GM21526 (cell line): ENCODE data around the gene SLC10A7.

ENCODE experiments used
- ATAC-seq: cut with Tn5 transposase; IDR thresholded peaks from one replicate; pipeline ENCODE4 v1.9.1; 2021; ENCODE audit warnings: moderate library complexity; ENCODE audit not compliant: unreplicated experiment, low FRiP score

The SLC10A7 gene, protein sequence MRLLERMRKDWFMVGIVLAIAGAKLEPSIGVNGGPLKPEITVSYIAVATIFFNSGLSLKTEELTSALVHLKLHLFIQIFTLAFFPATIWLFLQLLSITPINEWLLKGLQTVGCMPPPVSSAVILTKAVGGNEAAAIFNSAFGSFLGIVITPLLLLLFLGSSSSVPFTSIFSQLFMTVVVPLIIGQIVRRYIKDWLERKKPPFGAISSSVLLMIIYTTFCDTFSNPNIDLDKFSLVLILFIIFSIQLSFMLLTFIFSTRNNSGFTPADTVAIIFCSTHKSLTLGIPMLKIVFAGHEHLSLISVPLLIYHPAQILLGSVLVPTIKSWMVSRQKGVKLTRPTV

DNA sequence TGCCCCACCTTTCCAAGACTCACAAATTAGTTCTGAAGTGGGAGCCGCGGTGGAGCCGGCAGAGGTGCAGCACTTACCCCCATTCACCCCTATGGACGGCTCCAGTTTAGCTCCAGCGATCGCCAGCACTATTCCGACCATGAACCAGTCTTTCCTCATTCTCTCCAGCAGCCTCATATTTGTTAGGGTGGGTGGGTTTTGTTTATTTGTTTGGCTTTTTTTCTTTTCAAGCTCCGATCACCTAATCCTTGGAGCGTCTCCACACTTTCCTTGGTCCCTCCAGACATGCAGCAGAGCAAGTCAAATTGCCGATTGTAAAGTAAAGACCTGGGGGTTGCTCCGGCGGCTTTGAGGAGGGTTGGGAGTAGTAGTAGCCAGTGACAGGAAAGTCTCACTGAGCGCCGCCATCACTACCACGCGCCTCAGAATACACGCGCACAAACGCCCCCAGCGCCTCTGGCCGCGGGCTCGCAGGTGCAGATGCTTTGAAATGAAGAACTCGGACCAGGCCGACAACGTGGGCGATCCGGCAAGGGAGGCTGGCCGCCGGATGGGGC, at the start of gene SLC10A7:
TSS of gene SLC10A7 (minus strand) at position 400 of the 557 bp plus-strand sequence. CDS start at position 177, 223 bp downstream.
- peak; percentile 84 for ATAC-seq

DNA sequence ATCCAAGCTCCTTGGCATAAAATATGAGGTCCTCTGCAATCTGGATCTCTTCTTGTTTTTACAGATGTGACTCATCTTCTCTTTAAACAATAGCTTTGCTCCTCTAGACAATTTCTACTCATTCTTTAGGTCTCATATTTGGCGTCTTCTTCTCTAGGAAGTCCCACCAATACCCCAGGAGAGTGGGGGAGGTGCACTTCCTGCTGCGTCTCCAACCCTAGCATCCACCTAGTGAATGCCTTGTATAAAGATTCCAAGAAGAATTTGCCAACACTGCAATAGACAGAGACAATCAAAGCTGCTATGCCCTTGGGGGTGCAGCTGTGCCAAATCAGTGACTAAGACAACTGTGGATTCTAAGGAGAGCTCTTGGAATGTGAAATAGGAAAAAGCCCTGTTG, 45.7 kb upstream of the SLC10A7 start:
- ATAC-seq, result no peak

DNA sequence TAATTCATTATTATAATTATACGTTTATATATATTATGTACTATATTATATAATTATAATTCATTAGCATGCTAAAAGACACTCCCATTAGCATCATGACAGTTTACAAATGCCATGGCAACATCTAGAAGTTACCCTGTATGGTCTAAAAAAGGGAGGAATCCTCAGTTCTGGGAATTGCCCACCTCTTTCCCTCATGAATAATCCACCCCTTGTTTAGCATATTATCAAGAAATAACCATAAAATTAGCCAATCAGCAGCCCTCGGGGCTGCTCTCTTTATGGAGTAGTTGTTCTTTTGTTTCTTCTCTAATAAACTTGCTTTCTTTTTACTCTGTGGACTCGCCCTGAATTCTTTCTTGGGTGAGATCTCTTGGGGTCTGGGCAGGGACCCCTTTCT, 42.8 kb upstream of the SLC10A7 start:
- ATAC-seq, result no peak

DNA sequence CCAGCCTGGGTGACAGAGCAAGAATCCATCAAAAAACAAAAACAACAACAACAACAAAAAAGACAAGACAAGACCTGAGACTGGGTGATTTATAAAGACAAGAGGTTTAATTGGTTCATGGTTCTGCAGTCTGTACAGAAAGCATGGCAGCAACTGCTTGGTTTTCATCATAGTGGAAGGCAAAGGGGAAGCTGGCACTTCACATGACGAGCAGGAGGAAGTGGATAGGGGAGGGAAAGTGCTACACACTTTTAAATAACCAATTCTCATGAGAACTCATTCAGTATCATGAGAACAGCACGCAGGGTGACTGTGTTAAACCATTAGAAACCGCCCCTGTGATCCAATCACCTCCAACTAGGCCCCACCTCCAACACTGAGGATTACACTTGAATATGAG, 28.4 kb upstream of the SLC10A7 start:
- no peak for ATAC-seq

DNA sequence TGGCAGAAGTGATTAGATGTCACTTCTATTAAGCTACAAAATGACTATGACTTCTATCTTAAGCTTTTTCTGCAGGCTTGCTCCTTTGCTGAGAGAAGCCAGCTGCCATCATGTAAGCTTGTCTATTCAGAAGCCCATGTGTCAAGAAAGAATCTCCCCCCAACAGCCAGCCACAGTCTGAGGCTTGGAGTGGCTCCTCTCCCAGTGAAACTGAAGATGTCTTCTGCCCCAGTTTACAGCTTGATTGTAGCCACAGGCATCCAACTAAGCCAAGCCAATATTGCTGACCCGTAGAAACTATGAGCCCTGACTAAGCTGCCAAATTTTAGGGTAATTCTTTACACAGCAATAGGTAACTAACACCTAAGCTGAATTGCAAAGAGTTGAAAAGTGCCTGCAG, 26.7 kb upstream of the SLC10A7 start:
- ATAC-seq, result no peak

DNA sequence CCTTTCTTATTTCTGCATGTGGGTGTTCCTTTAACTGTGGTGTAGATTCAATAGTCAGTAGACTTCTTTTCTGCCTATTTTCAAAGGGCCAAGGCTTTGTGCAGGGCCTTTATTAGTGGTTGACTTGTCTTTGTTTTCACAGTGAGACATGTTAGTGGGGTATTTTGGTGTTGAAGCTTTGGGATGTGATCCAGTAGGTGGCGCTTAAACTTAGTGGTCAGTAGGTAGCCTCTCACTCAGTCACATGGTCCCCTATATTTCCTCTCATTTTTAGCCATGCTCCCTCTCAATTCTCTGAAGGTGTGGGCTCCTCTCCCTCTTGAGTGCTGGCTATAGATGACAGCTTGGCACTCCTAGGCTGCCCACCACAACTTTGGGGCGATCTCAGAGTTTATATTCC, 23.4 kb upstream of the SLC10A7 start:
- ATAC-seq, result peak; percentile 70

DNA sequence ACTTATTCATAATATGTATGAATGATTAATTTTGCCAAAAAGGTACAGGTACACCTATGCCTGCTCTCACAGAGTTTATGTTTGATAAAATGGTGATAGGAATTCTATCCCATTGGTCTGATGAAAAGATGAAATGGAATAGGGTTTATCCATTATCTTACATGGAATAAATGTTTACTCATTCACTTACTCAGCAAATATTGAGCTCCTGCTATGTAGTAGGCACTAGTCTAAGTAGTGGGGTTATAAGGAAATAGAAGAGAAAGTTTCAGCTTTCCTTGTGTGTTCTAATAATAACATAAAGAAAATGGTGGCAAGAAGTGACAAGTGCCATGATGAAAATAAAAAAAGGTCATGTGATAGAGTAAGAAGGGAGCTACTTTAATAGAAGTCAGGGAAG, 12.4 kb upstream of the SLC10A7 start:
- ATAC-seq, result no peak

DNA sequence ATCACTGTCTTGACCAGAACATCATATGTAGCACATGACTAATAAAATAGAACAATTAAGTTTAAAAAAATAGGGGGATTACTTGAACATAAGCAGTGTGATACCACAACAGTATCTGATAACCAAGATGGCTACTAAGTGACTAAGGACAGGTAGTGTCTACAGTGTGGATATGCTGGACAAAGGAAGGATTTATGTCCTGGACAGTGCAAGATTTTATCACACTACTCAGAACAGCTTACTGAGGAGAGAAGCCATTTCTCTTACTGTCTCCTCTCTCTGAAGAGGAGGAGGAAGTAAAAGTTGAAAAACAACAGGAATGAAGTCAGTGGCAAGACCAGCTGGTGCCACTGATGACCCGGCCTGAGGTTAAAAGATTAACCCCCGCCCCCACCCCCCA, 4.0 kb upstream of the SLC10A7 start:
- ATAC-seq, result no peak

DNA sequence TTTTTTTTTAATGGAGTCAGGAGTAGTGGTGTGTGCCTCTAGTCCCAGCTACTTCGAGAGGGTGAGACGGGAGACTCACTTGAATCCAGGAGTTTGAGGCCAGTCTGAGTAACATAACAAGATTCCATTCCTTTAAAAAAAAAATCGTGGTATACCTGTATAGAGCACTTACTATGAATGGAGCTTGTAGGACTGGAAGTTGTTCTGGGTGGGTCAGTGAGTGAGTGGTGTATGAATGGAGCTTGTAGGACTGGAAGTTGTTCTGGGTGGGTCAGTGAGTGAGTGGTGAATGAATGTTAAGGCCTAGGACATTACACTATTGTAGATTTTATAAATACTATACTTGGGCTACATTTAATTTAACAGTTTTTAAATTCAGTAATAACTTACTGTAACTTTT, 2.9 kb upstream of the SLC10A7 start:
- no peak for ATAC-seq

DNA sequence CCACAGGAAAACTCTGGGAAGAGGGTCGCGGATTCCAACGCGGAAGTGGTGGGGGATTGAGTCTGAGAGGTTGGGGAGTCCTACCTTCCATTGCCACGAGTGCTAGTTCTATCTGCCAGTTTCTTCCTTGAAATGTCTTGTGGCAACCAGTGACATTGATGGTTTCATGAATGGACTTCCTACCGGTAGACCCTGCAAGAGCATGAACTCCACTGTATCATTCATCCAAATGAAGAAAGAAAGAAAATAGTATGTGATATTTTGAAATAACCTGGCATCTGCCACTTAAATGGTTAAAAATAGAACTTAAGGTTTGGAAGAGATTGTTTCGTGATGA, 1.1 kb upstream of the SLC10A7 start:
- peak; percentile 21 for ATAC-seq

DNA sequence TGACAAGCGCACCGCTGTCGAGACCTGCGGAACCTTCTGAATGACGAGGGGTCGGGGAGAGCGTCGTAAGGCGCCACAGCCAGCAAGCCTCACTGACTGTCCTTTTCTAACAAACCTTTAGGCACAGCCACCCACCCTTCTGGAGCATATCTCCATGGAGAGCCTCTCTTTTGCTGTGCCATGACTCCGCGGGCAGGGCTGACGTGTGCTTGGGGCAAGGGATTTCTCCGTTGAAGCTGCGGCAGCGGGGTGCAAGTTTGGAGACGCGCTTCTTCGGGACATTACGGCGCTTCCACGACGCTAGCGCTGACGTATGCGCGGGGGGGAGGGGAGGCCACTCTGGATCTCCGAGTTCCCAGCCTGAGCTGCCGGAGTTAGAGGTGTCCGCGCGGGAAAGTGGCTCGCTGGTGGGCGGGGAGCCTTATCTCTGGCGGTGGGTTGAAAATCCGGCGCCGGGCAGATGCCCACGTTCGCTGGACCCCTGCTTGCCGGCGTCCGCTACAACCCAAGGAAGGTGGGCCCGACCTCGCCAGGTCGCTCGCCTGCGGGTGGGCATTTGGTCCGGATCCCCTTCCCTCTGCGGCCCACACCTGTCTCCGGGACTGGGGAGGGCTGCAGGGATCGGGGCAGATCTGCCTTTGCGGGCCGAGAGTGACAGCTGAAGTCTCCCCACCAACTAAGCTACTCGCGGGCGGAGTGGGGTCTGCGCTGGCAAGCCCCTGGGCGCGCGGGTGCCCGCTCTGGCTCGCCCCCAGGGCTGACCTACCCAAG, 543 bp upstream of the SLC10A7 start:
- peak; percentile 75 for ATAC-seq

DNA sequence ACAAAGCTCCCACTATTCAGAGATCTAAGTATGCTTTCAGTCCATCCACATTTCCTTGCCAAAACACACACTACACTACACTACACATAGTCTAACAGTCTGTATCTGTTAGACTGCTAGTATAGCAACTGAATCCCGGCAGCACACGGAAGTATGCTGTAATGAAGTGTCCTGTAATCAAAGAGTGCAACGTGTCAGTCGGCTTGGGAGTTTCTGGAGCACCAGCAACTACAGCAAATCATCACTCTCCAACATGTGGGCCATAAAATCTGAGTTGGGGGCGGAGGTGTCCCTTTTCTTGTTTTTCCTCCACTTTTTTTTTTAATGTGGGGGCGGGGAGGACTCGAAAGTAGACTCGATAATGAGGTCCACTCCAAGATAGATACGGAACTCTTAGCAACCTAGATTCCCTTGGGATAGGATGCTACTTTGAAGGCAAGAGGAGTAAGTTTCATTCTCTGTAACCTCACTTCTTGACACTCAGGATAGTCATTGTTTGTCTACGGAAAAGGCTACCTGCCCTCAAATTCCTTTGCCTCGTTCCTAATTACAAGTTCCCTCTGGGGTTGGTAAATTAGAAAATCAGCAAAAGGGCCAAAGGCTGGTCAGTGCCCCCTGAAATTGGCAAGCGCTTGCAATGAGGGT, 722 bp downstream of the SLC10A7 start:
- peak; percentile 35 for ATAC-seq

DNA sequence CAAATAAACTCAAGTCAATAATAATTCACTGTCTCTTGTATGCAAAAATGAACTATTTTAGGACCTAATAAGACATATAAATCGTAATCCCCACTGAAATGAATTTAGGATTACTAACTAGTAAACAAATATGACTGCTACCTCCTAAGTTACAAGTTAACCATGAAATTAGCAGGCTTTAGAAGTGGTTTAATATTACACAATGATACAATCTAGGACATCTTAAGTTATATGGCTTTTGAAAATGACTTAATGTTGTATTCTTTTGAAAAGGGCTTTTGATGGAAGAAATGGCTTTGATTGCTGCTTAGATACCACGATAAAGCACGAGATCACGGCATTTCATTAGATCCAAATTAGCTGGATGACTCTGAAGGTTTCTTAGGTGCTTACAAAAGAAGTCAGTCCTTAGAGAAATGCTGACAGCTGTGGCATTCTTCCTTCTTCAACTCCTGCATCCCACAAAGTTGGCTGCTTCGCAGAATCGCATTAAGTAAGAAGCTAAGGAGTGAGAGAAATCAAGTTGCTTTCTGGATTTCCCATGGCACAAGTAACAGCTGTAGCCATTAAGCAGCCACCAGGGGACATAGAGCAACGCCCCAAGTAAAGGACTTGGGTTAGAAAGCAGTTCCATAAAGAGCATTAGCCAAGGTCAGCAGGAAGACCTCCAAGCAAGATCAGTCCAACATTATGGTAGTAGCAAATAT, 6.9 kb downstream of the SLC10A7 start:
- no peak for ATAC-seq

DNA sequence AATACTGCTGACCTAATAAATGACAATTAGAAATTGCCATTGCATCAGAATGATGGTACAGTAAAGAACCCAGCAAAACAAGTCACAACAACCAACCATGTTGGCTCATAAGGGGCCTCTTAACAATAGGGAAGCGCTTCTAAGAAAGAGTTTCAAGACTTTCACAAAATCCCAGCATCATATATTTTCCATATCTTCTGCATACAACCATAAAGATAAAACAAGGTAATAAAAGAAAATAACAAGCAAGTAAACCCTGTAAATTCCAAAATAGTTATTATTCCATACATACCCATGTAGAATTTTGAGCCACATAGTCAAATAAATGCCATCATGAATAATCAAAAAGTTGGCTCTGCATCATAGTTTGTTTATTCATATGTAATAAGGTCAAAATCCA, 8.2 kb downstream of the SLC10A7 start:
- ATAC-seq, result no peak

DNA sequence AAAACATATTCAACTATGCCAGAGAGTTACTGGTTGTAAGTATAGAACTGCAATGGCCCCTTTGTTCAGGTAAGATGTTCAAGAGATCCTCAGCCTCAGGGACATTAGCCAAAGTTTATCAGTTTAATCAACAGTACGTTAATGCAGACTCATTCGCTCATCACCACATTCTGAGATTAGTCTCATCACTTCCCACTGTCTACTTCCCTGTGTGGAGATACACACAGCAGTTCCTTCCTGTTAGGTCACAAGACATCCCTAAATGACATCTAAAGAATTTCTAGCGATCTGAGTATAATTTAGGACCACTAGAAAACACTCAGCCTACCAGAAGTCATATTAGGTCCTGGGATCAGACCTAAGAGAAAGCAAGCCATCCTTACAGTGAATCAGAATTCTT, 10.4 kb downstream of the SLC10A7 start:
- no peak for ATAC-seq

DNA sequence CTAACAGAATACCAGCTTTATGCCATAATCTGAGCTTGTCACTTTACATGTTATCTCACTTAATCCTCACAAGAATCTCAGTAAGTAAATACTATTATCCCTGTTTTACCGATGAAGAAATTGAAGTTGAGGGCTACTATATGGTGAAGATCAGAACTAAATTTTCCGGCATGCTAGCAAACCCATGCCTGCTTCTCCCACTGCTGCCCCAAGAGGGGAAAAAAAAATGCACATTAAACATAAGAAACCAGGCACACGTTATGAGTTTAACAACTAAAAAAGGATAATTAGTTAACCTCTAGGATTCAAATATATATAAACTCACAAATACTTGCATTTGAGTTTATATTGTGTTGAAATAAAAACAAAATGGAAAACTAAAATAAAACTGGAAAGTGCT, 10.8 kb downstream of the SLC10A7 start:
- ATAC-seq, result no peak

DNA sequence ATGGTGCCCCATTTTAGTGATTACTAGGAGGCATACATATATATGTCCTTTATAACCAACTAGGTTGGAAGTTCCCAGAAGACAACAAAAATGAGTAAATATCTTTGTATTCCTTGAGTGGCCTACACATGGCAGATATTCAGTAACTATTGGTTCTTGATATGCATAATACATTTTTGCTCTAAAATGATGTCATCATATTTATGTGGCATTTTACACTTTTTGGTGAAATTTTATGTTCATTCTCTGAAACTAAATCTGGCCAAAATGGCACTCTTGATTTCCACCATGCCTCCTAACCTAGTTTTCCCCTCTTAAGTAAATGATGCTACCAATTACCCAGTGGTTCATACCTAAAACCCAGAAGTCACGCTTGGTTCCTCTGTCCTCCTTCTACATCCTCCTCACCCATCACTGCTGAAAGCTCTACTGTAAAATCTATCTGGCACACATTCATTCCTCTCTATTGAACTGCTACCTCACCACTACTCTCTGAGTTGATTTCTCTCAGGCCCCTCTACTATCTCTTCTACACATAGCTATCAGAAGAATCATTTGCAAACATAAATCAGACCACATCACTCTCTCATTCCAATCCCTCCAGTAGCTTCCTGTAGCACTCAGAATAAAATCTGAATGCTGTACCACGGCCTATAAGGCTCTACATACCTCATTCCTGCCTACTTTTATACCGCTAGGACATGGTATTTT, 13.4 kb downstream of the SLC10A7 start:
- no peak for ATAC-seq

DNA sequence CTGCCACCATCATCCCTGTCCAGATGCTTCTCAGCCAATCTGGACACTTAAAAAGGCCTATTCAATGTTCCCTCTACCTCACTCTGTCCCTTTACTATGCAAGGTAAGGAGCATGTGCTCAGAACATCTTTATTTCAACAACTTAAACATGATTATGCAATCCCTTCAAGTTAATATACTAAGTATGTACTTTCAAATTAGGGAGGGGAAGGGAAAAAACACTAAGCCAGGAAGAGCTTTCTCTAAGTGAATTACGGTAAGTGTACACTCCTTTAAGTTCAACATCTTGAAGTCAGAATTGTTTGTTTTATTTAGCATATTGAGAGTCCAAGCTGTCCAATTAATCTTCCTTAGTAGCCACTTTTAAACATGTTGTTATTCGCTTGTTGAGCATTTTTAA, 14.1 kb downstream of the SLC10A7 start:
- no peak for ATAC-seq

DNA sequence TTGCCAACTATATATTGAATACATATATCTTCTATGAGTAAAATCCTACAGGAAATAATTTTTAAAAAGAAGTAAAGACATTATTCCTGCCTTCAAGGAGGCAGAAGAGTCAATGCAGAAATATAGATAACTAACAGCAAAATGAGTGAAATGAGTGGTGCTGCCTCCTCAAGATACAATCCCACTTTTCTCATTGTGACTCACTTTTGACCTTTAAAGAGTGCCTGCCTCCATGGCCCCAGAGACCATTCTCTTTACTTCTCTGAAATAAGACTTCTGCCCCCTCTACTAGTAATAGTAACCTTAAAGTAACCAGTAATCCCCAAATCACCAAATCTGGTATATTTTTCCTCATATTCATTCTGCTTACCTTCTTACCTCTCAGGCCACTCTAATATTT, 15.5 kb downstream of the SLC10A7 start:
- no peak for ATAC-seq

DNA sequence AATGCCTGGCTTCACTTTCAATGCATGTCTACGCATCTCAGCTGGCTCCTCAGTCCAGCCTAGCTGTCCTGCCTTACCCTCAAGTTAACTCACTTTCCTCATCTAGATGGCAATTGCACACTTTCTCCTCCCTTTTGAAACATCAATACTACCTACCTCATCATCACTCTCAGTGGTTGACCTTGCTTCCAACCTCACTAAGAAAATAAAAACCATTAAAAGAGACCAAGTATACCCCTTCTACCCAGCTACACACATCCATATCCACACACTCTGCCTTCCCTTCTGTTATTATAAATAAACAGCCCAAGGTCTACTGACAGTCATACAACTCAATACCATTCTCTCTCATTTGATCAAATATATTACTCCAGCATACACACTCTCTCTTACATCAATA, 21.5 kb downstream of the SLC10A7 start:
- ATAC-seq, result no peak
